GM12872 (cell line): ENCODE data around the gene TMTC2.

Source experiments
- TF ChIP-seq, protein P1 (sequence below): IDR thresholded peaks from 3 replicates; pipeline ENCODE4 v1.5.1; 2011; ENCODE audit warnings: low read depth, mild to moderate bottlenecking, low read length, moderate library complexity; ENCODE audit not compliant: insufficient read depth

TMTC2 gene

DNA sequence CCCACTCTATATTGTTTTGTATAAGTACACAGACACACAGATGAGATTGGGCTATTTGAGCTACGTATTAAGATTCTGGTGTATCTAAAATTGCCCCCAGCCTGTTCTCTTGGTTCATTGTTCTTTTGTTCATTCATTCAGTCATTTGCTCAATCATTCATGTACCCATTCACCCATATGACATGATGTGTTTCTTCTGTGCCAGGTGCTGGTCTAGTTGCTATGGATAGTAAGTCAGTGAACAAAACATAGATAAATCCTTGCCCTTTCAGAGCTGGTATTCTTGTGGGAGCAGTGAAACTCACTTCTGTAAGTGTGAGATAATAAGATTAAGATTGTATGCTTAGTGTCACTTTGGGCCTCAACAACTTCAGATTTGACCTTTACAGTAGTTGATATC lies 191.3 kb downstream of the TMTC2 start:
- TF ChIP-seq, protein P1, sequence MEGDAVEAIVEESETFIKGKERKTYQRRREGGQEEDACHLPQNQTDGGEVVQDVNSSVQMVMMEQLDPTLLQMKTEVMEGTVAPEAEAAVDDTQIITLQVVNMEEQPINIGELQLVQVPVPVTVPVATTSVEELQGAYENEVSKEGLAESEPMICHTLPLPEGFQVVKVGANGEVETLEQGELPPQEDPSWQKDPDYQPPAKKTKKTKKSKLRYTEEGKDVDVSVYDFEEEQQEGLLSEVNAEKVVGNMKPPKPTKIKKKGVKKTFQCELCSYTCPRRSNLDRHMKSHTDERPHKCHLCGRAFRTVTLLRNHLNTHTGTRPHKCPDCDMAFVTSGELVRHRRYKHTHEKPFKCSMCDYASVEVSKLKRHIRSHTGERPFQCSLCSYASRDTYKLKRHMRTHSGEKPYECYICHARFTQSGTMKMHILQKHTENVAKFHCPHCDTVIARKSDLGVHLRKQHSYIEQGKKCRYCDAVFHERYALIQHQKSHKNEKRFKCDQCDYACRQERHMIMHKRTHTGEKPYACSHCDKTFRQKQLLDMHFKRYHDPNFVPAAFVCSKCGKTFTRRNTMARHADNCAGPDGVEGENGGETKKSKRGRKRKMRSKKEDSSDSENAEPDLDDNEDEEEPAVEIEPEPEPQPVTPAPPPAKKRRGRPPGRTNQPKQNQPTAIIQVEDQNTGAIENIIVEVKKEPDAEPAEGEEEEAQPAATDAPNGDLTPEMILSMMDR: no peak

DNA sequence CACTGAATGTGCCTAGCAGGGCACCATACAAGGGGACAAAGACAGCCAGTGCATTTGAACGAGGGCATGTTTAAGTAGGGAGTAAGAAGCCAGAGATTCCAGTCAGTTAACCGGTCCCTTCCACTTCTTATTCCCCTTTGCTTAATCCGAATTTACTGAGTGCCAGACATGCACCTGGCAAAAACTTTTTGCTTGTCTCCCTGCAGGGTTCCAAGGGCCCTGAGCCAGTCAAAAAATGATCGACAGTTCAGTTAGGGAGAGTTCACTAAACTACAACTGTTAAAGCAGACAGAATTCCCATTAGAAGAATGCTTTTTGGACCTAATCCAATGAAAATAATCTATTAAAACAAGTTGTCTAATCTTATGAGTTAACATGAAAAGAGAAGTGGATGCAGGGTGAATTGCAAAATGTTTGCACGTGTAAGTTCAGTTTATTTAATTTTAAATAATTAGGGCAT lies 193.8 kb downstream of the TMTC2 start:
- TF ChIP-seq, protein P1: no peak

- TF ChIP-seq, protein P1: no peak
These were observed 197.0 kb downstream of the TMTC2 start for GRCh38 chr12:82883394-82884355.

DNA sequence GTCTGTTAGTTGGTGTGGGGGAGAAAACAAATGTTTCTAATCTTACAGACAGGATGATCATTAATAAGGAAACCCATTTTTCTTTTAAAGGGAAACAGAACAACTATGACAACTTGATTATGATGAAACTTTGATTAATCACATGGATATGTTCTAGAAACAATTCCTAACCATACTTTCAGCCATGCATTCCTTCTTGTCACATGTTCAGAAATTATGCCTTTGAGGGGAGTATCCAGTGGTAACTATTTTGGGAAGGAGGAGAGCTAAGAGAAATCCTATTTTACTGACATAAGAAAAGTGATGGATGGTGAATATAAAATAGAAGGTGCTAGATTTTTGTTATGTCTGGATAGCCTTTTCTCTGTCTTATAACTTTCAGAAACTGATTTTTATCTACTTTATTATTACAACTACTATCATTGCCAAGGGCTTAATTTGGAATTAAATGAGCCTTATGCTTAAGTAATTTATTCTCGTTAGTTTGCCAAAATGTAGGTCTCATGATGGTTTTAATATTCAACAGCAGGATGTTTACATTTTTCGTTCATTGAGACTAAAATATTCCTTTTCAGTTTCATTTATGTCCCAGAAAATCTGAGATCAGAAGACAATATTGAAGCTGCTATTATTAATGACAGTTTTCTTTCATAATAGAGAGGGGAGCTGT lies 200.1 kb downstream of the TMTC2 start:
- TF ChIP-seq, protein P1: no peak

DNA sequence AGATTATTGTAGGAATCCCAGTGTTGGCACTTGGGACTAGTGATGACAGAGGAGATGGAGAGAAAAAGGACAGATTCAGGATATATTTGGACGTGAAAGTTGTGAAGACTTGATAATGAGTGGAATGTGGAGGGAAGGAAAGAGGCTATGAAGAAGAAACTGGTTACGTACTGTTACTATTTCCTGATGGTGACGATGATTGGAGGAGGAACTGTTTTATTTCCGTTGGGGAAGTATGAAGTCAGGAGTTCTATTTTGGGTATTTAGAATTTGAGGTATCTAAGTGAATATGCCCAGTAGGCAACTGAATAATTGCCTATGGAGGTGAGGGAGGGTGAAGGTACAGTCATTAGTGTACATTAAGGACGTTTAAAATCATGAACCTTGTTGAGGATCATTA lies 207.2 kb downstream of the TMTC2 start:
- TF ChIP-seq, protein P1: no peak

GRCh38 chr12:82896277-82896676 lies 209.6 kb downstream of the TMTC2 start:
- TF ChIP-seq, protein P1: no peak

GRCh38 chr12:82896979-82897378 lies 210.3 kb downstream of the TMTC2 start:
- TF ChIP-seq, protein P1: no peak
